Heart right ventricle (tissue), 16 donors: Measurements from ENCODE around the gene RFX7. TPM values are rescaled to one million over a fixed set of nuclear protein-coding genes. Genes with fewer than 3 reads are reported as not detected.

Source experiments
- ATAC-seq, 8 donors: fragments of 200-7000 bp; cut with Tn5 transposase; one replicate each; pipeline ENCODE4 v1.9.1; 2020; ENCODE audit warnings: mild to moderate bottlenecking in 8 of 8, moderate library complexity in 8 of 8, moderate number of reproducible peaks in 1 of 8
- DNase-seq, 2 donors: peaks; one replicate each; pipeline ENCODE4 v3.0.0-alpha.2; 2020
- H3K27ac ChIP-seq, 10 donors: fragments of 200-600 bp; sonication (generic) in 2 of 10; one replicate each; pipeline versions ENCODE4 v1.5.0 to v1.8.0; 2020 to 2022; ENCODE audit warnings: mild to moderate bottlenecking in 3 of 10
- H3K27me3 ChIP-seq, 7 donors: fragments of 200-600 bp; one replicate each; pipeline ENCODE4 v1.8.0; 2021 to 2022; ENCODE audit warnings: mild to moderate bottlenecking in 2 of 7
- H3K36me3 ChIP-seq, 9 donors: fragments of 200-600 bp; sonication (generic) in 1 of 9; one replicate each; pipeline versions ENCODE4 v1.5.0 to v1.8.0; 2020 to 2022; ENCODE audit warnings: mild to moderate bottlenecking in 2 of 9
- H3K4me1 ChIP-seq, 9 donors: fragments of 200-600 bp; sonication (generic) in 1 of 9; one replicate each; pipeline versions ENCODE4 v1.5.0 to v1.8.0; 2020 to 2022; ENCODE audit warnings: mild to moderate bottlenecking in 4 of 9
- H3K4me3 ChIP-seq, 10 donors: fragments of 200-600 bp; sonication (generic) in 2 of 10; one replicate each; pipeline versions ENCODE4 v1.5.0 to v1.8.0; 2020 to 2022; ENCODE audit warnings: mild to moderate bottlenecking in 7 of 10, moderate library complexity in 2 of 10
- H3K9me3 ChIP-seq, 11 donors: fragments of 200-600 bp in 10 of 11; sonication (generic) in 2 of 11; one replicate each; pipeline versions ENCODE4 v1.5.0 to v1.8.0; 2013 to 2022; ENCODE audit warnings: mild to moderate bottlenecking in 2 of 11, control low read depth in 1 of 11, moderate library complexity in 1 of 11
- CTCF ChIP-seq, 9 donors: fragments of 200-600 bp; sonication (generic) in 2 of 9; IDR thresholded peaks; one replicate each; pipeline versions ENCODE4 v1.5.0 to v1.8.0; 2021 to 2022; ENCODE audit warnings: antibody characterized with exemption in 9 of 9, mild to moderate bottlenecking in 5 of 9, moderate library complexity in 1 of 9
- WGBS, 2 donors: extraction: QIAGEN DNeasy Blood & Tissue Kit; methylation state at CpG; one replicate each; pipeline ENCODE4 v1.1.7; 2013; ENCODE audit warnings: inconsistent platforms in 1 of 2; 5-methylcytosine and 5-hydroxymethylcytosine counted together
- intact Hi-C, 10 donors: fragments of 100-400 bp; cut with DNase I; formaldehyde crosslinking; loops; one replicate each; pipeline versions ENCODE4 v1.11.1 to v1.14.2; 2022
- long read RNA-seq, 3 donors: library from polyadenylated mRNA; unstranded; transcript quantifications; one replicate each; pipeline ENCODE4 v2.0.0, GENCODE V29; 2020 to 2021
- polyA plus RNA-seq, 2 donors: library from polyadenylated mRNA; stranded (reverse); fragments of 200-250 nt; gene quantifications; one replicate each; pipeline ENCODE4 v1.2.3, GENCODE V29; 2013
- total RNA-seq, 10 donors: library from RNA; stranded (reverse); fragmentation: NEBNext Ultra II Directional in 3 of 10; extraction: Animal tissue kit (Norgen Biotek cat#: 25700) in 3 of 10; gene quantifications; one replicate each; pipeline versions ENCODE4 v1.2.1 to v1.2.4, GENCODE V29; 2021 to 2023
- donor health status: Arrhythmogenic right ventricular cardiomyopathy.
- donor health status: ischemic (EF 13 %, LVEDD 7.1; RV severe dilation, severe dysfunction).
- donor health status: healthy with polysubstance abuse.
- donor health status: DM: no; HTN: yes; CAD: no.
- donor health status: DM: no; HTN: no; CAD: no.
- donor health status: ischemic (EF 25% LVEDD 6.9; RV normal size, moderate dysfunction).
- donor health status: ischemic (EF 25% LVEDD 5.7; RV mildly dilated, moderate dysfunction).
- donor health status: healthy.
- donor health status: DM: yes; HTN: yes; CAD: no.
- donor health status: Ischemic cardiomyopathy.
- donor health status: ischemic (EF 35%, LVEDD 5.7; RV mildly dilated, moderate dysfunction).
- donor health status: nonischemic (EF 11% LVEDD 7.7; RV severe dilation, severe dysfunction).
- donor health status: DM: yes; HTN: yes; CAD: no.
- donor health status: PGD.
- donor health status: ischemic (EF 29% LVEDD 5.4; RV normal size, mild dysfunction).
- donor health status: nonischemic (EF 23%, LVEDD 6.1; RV moderate dilation, normal function).

The RFX7 gene
- 10 to 100 TPM in 4 of 10 donors, 1 to 10 TPM in 6; 5.9 to 14.2 (median 8.4) TPM for total RNA-seq
- polyA plus RNA-seq, result 1 to 10 TPM in 1 of 2 donors, under 1 TPM in 1; 0.83 to 1.5 TPM
- long read RNA-seq, donor 1, partial matches to known transcripts, result 0 of 3 reads
- long read RNA-seq, donor 1, other reads (novel, unspliced or antisense), result 3 of 3 reads
- long read RNA-seq, donor 2, partial matches to known transcripts, result 1 of 4 reads
- long read RNA-seq, donor 2, other reads (novel, unspliced or antisense), result 3 of 4 reads
- long read RNA-seq, donor 3, partial matches to known transcripts, result 0 of 4 reads
- long read RNA-seq, donor 3, other reads (novel, unspliced or antisense), result 4 of 4 reads

GRCh38 chr15:56243163-56244037, at the start of gene RFX7:
Gene RFX7 (minus strand): TSS chr15:56243879. CDS start chr15:56243285, 594 bp downstream.
- Histone ChIP-seq H3K4me3 (peak within 1 kb of the TSS; percentile 61 to 87 (median 78)), H3K36me3 (no peaks in the 10 kb centered on the region), H3K27ac (peak within 1 kb of the TSS; percentile 81 to 95 (median 90)), H3K4me1 (peaks cover 3 to 52% (median 31%) of the 10 kb centered on the region in 9 donors), H3K9me3 (no peaks in the 10 kb centered on the region), H3K27me3 (no peaks in the 10 kb centered on the region)
- 1% methylated on average over 72 to 85 of the region's 85 CpGs for WGBS, 2 donors
- peak; percentile 65 to 80 for DNase-seq
- peak; percentile 60 to 91 (median 78) for ATAC-seq
- TF ChIP-seq CTCF (IDR thresholded peaks at IDR 0.05), result peak in 1 of 9 donors; percentile 12
- intact Hi-C loops, result loop anchor here in 4 of 10 donors (5.0 to 10.0 kb wide), 6 partner anchors 129 to 249 kb away; partner anchors contain the start of gene NEDD4 (in 2 of the 4)

DNA sequence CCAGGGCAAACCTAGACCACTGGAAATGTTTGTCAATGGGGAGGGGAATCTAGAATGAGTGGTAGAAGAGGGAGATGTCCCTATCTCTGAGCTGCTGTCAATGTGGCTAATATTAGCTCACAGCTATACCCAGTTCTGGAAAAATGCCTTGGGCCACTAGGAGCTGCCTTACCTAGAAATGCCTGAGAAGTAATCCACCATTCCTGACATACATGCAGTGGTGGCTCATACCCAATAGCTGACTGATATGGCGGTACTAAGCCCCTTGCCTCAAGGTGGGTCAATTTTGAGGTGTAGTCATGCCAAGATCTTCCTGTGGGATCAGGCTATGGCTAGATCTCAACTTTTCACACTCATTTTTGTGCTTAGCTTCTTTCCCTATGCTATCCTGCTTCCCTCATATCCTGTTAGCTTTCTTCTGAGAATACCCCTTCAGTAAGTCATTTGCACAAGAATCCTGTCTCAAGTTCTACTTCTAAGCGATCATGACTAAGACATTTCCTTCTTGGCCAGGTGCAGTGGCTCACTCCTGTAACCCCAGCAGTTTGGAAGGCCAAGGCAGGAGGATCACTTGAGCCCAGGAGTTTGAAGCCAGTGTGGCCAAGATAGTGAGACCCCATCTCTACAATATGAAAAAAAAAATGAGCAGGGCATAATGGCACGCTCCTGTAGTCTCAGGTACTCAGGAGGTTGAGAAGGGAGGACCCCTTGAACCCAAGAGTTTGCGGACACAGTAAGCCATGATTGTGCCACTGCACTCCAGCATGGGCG, 49.1 kb upstream of the RFX7 start:
- WGBS, 2 donors, result 96 to 97% methylated on average over 5 of the region's 5 CpGs
- H3K9me3 ChIP-seq, result peaks cover 0 to 25% (median 16%) of the 10 kb centered on the region in 11 donors
- DNase-seq, result no peak
- H3K27ac ChIP-seq, result no peak overlapping the region
- no peaks in the 10 kb centered on the region for H3K27me3 ChIP-seq
- no peaks in the 10 kb centered on the region for H3K4me1 ChIP-seq
- intact Hi-C loops, result no loop called here
- ATAC-seq, result no peak
- TF ChIP-seq CTCF (IDR thresholded peaks at IDR 0.05), result no peak
- H3K4me3 ChIP-seq, result no peak overlapping the region
- H3K36me3 ChIP-seq, result no peaks in the 10 kb centered on the region

DNA sequence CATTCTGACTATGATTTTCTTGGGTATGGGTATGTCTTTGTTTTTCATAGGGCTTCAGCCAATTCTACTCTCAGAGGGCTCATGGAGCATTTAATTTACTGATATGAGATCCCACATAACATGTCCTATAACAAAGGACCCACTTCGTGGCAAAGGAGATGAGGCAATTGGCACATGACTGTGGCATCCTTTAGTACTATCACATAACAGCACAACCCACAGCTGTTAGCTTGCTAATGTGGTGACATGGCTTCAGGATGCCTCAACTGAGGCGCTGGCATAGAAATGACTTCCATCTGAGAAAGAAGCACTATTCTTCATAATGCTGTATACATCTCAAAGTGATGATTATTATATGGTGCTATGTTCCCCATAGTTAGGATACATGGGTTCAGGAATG, 48.1 kb upstream of the RFX7 start:
- Histone ChIP-seq H3K4me1 (no peaks in the 10 kb centered on the region), H3K4me3 (no peak overlapping the region), H3K27ac (no peak overlapping the region), H3K36me3 (no peaks in the 10 kb centered on the region), H3K27me3 (no peaks in the 10 kb centered on the region), H3K9me3 (peaks cover 0 to 25% (median 16%) of the 10 kb centered on the region in 11 donors)
- ATAC-seq (no peak), DNase-seq (no peak)
- TF ChIP-seq CTCF (IDR thresholded peaks at IDR 0.05), result no peak
- intact Hi-C loops, result no loop called here
- WGBS, 2 donors, result 83 to 86% methylated on average over 2 of the region's 2 CpGs

DNA sequence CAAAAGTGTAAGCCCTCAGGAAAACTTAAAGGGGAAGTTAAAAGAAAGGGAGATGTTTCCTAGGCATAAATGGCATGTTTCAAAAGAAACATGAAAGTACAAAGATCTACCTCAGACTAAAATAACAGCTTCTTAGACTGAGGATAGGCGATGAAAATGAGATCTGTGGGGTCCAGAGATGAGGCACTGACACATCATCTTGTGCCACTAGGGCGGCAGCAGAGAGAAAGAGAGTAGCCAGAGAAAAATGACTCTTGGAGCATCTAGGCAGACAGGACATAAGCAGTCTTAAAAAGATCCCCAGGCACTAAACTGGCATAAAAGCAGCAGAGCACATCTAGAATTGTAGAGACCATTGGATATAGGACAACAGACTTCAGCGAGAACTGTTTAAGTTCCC, 42.5 kb upstream of the RFX7 start:
- WGBS, 2 donors, result 73 to 77% methylated on average over 3 of the region's 3 CpGs

More for the DNA sequence above, 42.5 kb upstream of the RFX7 start:
- DNase-seq, result no peak
- H3K27ac ChIP-seq, result no peak overlapping the region
- intact Hi-C loops, result no loop called here
- no peaks in the 10 kb centered on the region for H3K36me3 ChIP-seq
- peaks cover 0 to 4% (median 0%) of the 10 kb centered on the region in 7 donors for H3K27me3 ChIP-seq
- TF ChIP-seq CTCF (IDR thresholded peaks at IDR 0.05), result no peak
- no peak for ATAC-seq
- H3K4me1 ChIP-seq, result no peaks in the 10 kb centered on the region
- H3K9me3 ChIP-seq, result peaks cover 0 to 25% (median 16%) of the 10 kb centered on the region in 11 donors
- H3K4me3 ChIP-seq, result no peak overlapping the region
